ENCODE results near the gene SRPRB. TPM values are rescaled to one million over a fixed set of nuclear protein-coding genes. Genes with fewer than 3 reads are reported as not detected.

SRPRB gene
- total and polyA plus RNA-seq, 2 donors (not counting 3 experiments of a cell fraction or from before 2014, with no cell fraction given), result 22.7 to 69.2 TPM

DNA sequence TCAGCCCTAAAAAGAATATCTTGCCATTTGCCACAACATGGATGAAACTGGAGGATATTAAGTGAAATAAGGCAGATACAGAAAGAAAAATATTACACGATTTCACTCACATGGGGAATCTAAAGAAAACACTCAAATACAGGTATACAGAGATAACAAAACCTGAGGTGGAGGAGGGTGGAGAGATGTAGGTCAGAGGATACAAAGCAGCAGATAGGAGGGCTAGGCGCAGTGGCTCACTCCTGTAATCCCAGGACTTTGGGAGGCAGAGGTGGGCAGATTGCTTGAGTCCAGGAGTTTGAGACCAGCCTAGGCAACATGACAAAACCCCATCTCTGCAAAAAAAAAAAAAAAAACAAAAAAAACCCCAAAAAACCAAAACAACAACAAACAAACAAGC lies 23.2 kb upstream of the SRPRB start:
- Histone ChIP-seq H3K4me2 (ENCODE audit: insufficient read depth, low read length) (no peak overlapping the region), H3K9ac (replicated peaks; ENCODE audit: extremely low read depth, insufficient read depth, low read length) (no peak overlapping the region), H3K36me3 (ENCODE audit: control insufficient read depth in 2 of 2, extremely low read depth in 1 of 2, insufficient read depth in 2 of 2, low read length in 2 of 2) (no peaks in the 10 kb centered on the region), H3K79me2 (ENCODE audit: control insufficient read depth, insufficient read depth, low read length) (no peaks in the 10 kb centered on the region), H3K4me3 (replicated peaks in 1 of 3; ENCODE audit: insufficient read depth in 1 of 3, low read depth in 1 of 3, low read length in 3 of 3) (no peak overlapping the region), H4K20me1 (replicated peaks; ENCODE audit: control insufficient read depth, extremely low read depth, insufficient read depth, low read length) (no peaks in the 10 kb centered on the region), H3K9me1 (replicated peaks; ENCODE audit: control insufficient read depth, extremely low read depth, insufficient read depth, low read length) (no peaks in the 10 kb centered on the region), H3K27me3 (ENCODE audit: control insufficient read depth in 2 of 2, insufficient read depth in 2 of 2, low read length in 2 of 2) (peaks cover 1 to 15% of the 10 kb centered on the region in 2 experiments), H3K4me1 (ENCODE audit: control insufficient read depth, extremely low read depth, insufficient read depth, low read length) (no peaks in the 10 kb centered on the region), H3K27ac (ENCODE audit: insufficient read depth, low read depth, low read length) (no peak overlapping the region), H2AFZ (ENCODE audit: low read depth, low read length) (no peak overlapping the region), H3K9me3 (replicated peaks; ENCODE audit: control insufficient read depth, insufficient read depth, low read length) (no peaks in the 10 kb centered on the region)
- no TSS peak for BruUV-seq (replicated peaks)
- FAIRE-seq, result no peak
- POLR2A ChIA-PET, result no interaction called here
- TF ChIP-seq MYC (IDR thresholded peaks at IDR 0.05; ENCODE audit: low read depth, low read length), result no peak
- TF ChIP-seq POLR2AphosphoS5 (IDR thresholded peaks at IDR 0.05; ENCODE audit: insufficient read depth, low read depth, low read length), result no peak
- no peak for TF ChIP-seq POLR2A (IDR thresholded peaks at IDR 0.05; ENCODE audit: low read depth, low read length)
- TF ChIP-seq, protein P1, sequence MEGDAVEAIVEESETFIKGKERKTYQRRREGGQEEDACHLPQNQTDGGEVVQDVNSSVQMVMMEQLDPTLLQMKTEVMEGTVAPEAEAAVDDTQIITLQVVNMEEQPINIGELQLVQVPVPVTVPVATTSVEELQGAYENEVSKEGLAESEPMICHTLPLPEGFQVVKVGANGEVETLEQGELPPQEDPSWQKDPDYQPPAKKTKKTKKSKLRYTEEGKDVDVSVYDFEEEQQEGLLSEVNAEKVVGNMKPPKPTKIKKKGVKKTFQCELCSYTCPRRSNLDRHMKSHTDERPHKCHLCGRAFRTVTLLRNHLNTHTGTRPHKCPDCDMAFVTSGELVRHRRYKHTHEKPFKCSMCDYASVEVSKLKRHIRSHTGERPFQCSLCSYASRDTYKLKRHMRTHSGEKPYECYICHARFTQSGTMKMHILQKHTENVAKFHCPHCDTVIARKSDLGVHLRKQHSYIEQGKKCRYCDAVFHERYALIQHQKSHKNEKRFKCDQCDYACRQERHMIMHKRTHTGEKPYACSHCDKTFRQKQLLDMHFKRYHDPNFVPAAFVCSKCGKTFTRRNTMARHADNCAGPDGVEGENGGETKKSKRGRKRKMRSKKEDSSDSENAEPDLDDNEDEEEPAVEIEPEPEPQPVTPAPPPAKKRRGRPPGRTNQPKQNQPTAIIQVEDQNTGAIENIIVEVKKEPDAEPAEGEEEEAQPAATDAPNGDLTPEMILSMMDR (IDR thresholded peaks at IDR 0.05; ENCODE audit: extremely low read depth in 1 of 2, insufficient read depth in 1 of 2, low read depth in 1 of 2, low read length in 2 of 2), result no peak
- no peak for TF ChIP-seq EZH2 (IDR thresholded peaks at IDR 0.05; ENCODE audit: borderline replicate concordance, low read depth, low read length, severe bottlenecking)
- no peak for TF ChIP-seq FOS (IDR thresholded peaks at IDR 0.05; ENCODE audit: borderline replicate concordance, insufficient read depth, low read length)
- no peak for TF ChIP-seq MAX (IDR thresholded peaks at IDR 0.05; ENCODE audit: insufficient read depth, insufficient read length)
- no peak for TF ChIP-seq JUN (IDR thresholded peaks at IDR 0.05; ENCODE audit: borderline replicate concordance, insufficient read depth, insufficient read length, low read depth)
- no peak for TF ChIP-seq GATA2 (IDR thresholded peaks at IDR 0.05; ENCODE audit: insufficient read depth, insufficient read length, low read depth, low read length)
- intact Hi-C loops (cut with micrococcal nuclease) (no loop called here), dilution Hi-C loops (cut with MboI; ENCODE audit: extremely low pct_ligation_motif_present, low sequenced_read_pairs) (no loop called here)
- no peak for DNase-seq (ENCODE audit: low read depth, low spot score)
- CTCF ChIA-PET, result no interaction called here
